ENCODE data around the gene CHST2.

CHST2 gene

DNA sequence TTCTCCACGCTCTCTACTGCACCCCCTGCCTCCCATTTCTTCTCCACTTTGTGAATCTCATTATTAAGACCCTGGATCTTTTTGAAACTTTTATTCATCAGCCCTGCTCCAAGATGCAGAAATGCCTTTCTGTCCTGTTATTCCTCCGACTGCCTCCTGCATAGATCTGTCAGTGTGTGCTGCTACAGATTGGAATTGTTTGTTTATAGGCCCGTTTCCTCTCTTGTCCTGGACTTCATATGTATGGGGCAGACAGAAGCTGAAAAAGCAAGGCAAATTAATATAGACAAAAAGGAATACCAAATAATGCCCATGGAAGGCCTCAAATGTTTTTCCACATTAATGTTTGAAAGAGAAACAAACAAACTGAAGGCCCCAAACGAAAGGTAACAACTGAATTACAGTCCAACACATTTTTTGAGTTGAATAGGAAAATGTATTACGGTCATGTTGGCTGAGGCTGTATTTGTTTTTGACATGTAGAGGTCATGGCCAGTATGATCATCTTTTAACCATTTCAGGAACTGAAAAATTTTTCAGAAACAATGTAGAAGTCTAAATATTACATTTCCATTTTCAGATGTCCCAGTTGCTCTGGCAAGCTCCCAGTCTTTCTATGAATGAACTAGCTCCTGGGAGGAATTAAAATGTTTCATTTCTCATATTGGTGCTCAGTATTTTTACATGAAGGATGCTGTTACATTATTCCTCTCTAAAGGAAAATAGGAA is 8.8 kb downstream of the CHST2 start:
- DNase-seq (ENCODE audit: low spot score) (no peak), FAIRE-seq (no peak)

DNA sequence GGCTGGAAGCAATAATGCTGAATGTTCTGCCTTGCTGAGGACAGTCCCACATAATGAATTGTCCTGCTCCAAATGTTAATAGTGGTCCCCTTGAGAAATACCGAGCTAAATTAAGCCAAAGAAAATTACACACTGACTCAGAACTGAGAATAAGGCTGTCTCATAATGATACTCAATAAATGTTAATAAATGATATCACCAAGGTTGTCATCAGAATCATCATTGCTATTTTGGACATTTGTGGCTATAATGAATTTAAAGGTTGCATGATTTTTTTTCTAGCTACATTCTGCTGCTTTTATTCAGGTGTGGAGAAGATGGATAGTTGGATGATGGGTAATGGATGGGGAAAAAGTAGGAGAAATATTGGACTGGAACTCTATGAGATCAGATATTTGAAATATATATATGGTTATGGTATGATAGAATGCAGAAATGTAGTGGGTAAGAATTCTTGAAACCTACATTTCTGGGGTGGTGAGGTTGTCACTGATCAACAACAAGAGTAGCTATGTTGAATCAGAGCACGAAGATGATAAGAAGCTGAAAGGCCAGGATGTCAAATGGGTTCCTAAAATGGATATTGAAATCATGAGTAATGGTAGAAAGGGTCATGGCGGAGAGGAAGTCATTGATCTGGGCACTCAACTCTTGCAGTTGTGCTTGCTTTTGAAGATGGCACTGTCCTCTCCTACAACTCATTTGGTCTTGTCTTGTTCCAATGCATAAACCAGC is 12.8 kb downstream of the CHST2 start:
- FAIRE-seq, result no peak
- DNase-seq (ENCODE audit: low spot score), result no peak

DNA sequence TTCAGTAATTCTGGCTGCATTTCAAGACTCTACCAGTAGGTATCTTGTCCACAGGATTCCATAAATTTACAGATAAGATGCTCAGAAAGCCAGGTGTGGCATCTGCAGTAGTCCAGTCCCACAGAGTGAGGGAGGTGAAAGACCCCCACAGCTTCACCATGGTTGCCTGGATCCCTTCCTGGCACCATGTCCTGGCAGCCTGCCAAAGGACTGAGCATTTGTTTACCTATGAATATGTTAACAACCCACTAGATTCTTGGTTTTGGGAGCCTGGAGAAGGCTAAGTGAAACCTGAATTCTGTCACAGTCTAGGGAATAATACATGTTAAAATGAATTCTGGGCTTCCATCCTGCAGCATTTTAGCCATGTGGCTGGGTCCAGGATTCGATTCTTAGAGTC is 14.9 kb downstream of the CHST2 start:
- peak; percentile 14 for DNase-seq (ENCODE audit: low spot score)
- no peak for FAIRE-seq

DNA sequence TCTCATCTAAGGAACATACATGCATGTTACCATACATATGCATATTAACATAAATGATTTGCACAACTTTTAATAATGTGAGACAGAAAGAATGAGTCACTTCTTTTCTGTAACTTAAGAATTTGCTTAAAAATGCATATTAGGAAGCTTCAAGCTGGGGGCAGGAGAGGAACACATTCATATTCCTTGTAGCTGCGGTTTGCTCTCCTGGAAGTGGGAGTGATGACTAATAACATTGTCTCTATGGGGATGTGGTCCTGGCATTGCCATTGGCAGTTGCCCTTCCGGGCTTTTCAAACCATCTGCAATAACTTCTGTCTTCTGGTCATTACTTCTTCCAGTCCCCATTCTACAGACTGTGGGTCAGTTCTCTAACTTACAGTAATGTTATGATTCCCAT is 15.6 kb downstream of the CHST2 start:
- peak; percentile 85 for DNase-seq (ENCODE audit: low spot score)
- FAIRE-seq, result no peak

DNA sequence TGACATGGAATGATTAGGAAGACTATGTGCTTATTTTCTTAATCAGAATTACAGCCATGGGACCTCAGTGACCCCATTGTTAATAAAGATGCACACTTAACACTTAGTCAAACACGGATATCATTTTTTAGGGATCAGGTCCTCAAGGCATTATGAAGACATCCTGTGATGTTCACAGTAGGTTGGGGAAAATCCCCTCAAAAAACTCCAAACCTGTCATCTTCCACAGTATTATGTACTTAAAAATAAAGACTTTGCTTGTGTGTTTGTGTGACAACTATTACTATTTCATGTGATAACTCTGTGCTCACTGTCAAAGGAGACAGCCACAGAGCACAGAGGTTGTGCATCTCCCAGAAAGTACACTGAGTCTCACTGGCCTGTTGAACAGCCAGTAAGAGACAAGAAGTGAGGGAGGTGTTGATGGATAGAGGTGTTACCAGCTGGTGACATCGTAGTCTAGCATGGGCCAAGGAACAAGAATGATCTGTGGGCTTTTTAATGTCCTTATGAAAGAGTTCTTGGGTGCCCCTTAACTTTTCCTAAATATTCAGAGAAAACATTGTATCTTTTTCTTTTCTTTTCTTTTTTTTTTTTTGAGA is 18.0 kb downstream of the CHST2 start:
- FAIRE-seq (no peak), DNase-seq (ENCODE audit: low spot score) (no peak)

DNA sequence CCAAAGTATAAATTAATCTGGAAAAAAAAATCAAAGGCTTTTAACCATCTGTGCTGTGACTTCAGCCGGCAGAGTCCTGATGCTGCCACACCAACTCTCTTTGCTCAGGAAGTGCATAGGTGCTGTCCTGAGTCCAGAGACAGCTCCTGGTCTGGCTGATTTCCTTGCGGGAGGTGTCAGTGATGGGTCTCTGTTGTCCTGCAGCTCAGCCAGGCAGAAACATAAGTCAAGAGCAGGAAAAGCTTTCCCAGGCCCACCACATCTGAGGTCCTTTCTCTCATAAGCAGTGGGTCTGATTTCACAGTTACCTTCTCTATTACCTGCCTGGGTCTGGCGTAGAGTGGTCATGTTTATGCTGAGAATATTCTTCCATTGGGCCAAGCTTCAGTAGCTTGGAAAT is 19.4 kb downstream of the CHST2 start:
- DNase-seq (ENCODE audit: low spot score) (no peak), FAIRE-seq (no peak)

DNA sequence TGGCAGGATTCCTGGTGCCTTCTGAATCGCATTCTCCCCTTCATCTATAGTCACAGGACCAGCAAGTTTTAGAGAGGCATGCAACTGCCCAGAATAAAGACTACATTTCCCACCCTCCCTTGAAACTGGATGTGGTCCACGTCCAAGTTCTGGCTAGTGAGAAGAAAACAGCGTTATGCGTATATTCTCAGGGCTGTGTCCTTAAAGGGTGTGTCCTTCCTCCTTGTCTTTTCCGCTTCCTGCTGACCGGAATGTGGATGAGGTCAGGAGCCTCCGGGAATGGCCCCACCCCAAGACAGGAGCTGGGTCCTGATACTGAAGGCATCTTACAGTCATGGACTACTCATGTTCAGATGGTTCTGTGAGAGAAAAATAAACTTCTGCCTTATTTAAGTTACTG is 20.2 kb downstream of the CHST2 start:
- peak; percentile 20 for DNase-seq (ENCODE audit: low spot score)
- no peak for FAIRE-seq

DNA sequence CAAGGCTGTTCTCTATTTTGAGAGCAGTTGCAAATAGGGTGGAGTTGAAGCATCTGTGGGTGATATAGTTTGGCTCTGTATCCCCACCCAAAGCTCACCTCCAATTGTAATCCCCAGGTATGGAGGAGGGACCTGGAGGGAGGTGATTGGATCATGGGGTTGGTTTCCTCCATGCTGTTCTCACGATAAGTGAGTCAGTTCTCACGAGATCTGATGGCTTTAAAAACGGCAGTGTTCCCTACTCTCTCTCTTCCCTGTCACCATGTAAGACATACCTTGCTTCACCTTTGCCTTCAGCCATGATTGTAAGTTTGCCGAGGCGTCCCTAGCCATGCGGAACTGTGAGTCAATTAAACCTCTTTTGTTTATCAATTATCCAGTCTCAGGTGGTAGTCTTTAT is 21.0 kb downstream of the CHST2 start:
- DNase-seq (ENCODE audit: low spot score) (no peak), FAIRE-seq (no peak)

DNA sequence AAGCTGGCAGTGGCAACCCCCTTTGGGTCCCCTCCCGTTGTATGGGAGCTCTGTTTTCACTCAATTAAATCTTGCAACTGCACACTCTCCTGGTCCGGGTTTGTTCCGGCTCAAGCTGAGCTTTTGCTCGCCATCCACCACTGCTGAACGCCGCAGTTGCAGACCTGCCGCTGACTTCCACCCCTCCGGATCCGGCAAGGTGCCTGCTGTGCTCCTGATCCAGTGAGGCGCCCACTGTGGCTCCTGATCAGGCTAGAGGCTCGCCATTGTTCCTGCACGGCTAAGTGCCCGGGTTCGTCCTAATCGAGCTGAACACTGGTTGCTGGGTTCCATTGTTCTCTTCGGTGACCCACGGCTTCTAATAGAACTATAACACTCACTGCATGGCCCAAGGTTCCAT is 22.8 kb downstream of the CHST2 start:
- no peak for FAIRE-seq
- no peak for DNase-seq (ENCODE audit: low spot score)

DNA sequence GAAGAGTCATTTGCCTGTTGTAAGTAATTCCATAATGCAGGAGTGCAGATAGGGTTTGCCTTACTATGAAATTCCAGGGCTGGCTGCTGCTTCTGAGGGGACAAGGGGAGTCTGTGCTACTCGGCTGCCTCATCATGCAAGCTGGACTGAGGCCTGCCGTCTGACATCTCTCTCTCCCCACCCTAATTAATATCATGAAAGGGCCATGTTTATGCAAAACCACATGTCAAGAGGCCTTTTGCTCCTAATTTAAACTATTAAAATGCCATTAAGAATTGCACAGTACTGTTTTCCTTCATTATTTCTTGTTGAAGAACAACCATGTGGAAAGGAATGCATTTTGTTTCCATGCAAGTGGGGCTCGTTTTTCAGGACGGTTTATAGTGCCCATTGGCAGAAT is 26.3 kb downstream of the CHST2 start:
- DNase-seq (ENCODE audit: low spot score), result no peak
- FAIRE-seq, result no peak

DNA sequence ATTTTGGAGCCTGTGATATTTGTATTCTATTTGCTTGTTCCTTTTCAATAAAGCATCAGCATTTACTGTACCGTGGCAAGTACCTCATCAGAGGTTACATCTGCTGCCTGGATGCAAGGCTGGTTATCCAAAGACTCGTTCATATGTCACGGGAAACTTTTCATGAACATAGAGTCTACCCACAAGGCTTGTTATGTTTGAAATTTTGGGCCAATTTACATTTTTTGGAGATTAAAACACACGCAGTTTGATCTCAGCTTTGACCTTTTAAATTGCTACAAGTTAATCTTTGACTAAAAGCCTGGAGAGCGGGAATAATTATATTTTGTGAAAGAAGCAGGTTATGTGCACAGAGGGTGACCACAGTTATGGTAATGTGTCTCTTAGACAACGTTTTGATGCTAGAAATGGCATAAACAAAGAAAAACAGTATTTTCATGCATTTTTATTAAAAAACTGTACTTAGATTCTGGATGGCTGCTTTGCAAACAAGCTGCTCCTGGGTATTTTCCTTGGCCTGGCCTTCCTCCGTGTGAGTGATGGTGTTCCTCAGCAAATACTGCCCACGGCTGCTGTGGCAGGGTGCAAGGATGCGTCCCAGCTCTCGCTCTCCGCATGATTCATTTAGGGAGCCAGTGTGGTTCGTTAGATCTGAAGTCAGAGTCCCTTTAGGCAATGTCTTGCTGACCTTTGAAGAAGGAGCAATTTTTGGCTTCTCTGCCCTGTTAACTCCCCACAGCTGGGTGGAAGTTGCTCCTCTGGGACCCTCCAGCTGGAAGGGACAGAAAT is 27.1 kb downstream of the CHST2 start:
- no peak for FAIRE-seq
- no peak for DNase-seq (ENCODE audit: low spot score)

DNA sequence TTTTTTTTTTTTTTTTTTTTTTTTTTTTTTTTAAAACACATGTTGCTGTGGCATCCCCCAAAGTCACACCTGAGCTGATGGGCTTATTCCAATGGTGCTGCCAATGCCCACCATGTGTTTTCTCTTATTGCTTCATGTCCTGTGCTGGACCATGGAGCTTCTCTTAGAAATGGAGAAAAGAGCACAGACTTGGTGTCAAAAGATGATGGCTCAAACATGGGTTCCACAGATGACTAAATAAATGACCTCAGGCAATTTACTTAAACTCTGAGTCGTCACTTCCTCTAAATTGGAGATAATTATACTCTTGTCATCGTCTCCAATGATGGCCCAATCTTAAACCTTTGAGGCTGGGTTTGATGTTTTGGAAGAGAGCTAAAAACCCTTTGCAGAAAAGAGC is 28.1 kb downstream of the CHST2 start:
- no peak for FAIRE-seq
- DNase-seq (ENCODE audit: low spot score), result no peak

DNA sequence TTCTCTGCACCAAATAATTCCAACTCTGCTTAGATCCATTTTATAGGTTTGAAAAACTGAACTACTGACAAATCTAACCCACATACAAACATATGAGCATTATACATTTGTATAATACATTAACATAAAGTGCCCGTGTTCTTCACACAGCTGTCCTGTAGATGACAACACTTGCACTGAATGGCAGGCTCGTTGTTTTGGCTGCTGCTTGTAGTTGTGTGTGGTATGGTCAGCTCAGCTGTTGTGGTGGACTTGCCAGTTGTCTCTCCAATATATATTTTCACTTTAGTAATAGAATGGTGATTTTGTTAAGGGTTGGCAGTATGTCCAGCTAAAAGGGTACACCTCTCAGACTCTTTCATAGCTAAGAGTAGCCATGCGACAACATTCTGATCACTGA is 30.5 kb downstream of the CHST2 start:
- FAIRE-seq, result no peak

DNA sequence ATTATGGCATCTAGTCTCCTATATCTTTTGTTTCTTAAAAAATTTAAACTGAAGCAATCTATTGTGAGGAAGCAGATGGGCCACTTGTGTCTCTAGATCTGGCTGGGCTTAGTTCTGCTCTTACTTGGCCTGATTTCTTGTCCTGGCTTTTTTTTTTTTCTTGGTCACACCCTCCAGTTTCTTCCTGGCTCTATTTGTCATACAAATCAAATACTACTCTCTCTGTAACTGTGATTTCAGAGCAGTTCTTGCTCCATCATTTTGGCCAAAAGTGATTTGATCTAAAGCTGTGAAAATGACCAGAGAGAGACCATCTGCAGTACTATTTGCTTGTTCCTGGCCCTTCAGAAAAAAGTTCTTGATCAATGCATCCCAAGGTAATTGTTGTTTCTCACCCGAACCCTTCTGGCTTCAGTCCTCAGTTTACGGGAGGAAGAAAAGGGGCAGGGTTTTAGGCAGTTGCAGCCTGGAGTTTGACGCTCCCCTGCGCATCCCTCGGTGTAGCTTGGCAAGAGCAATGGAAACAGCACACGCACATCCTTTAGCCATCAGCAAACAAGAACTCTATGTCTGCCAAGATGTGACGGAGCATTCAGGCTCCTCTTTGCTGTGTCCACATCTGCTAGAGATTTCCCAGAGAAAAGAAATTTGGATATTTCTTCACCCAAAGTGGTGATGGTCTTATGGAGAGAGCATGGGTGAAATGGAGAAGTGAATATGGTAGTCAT is 31.6 kb downstream of the CHST2 start:
- FAIRE-seq (no peak), DNase-seq (ENCODE audit: low spot score) (no peak)

More for the DNA sequence above, 30.5 kb downstream of the CHST2 start:
- no peak for DNase-seq (ENCODE audit: low spot score)

DNA sequence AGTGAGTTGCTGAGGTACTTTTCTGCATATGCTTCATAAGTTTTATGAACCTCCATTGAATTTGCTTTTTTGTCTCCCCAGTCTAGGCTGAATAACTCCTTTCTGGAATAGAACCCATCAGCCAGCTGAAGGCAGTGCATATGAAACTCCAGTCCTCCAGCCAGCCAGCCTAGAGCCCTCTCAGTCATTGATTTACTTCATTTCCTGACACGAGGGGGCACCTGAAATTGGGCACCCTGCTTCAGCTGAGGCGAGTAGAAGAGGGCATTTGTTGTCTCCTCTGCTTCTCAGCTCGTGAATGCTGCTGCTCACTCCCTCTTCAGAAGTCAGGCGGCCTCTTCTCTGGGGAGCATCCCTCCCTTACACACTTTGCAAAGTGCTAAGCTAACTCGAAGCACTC is 32.5 kb downstream of the CHST2 start:
- DNase-seq (ENCODE audit: low spot score) (no peak), FAIRE-seq (no peak)

DNA sequence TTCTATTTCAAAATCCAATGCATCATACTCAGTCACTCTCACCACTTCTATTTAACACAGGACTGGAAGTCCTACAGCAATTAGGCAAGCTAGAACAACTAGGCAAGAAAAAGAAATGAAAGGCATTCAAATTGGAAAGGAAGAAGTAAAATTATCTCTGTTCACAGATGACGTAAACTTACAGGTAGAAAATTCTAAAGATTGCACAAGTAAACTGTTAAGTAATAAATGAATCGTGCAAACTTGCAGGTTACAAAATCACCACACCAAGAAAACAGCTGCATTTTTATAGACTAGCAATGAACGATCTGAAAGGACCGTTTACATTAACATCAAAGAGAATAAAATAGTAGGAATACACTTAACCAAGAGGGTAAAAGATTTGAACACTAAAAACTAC is 36.2 kb downstream of the CHST2 start:
- no peak for FAIRE-seq
- DNase-seq (ENCODE audit: low spot score), result no peak

DNA sequence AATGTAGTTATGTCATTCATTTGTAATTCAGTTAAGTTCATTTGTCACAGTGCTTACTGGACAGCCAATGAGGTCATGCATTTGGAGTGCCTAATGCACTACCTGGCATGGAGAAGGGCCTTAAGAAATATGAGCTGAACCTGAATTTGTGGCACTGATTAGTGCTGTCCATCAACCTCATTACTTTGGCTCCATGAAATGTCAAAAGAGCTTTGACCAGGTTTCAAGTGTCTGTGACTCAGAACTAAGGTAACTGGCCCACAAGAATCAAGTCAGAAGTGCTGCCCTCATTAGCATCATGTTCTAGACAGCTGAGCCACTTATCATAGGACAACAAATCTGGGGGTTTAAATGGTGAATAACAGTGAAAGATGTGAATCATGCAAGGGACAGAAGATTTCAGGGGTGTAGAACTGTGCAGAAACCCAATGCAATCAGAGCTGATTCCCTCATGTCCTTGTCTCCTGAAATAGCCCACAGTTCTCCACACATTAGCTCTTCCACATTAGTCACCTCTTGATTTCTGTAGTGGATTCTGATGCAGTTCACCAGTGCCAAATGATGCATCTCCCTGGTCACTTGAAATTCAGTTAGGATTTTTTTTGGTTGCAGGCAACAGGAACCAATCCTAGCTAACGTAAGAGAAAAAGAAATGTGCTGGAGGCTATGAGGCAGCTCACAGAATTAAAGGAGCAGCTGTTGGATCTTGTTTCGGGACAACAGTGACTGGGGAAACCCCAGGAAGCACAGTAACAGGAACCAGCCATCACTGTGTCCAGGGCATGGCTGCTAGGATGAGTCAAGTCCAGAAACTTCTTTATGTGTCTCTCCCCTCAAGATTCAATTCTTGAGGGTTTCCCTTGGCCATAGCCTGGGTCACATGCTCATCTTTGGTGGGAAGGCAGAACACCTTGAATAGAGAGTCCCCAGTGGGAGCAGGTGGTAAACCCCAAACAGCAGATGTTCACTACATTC is 38.7 kb downstream of the CHST2 start:
- DNase-seq (ENCODE audit: low spot score) (no peak), FAIRE-seq (no peak)

DNA sequence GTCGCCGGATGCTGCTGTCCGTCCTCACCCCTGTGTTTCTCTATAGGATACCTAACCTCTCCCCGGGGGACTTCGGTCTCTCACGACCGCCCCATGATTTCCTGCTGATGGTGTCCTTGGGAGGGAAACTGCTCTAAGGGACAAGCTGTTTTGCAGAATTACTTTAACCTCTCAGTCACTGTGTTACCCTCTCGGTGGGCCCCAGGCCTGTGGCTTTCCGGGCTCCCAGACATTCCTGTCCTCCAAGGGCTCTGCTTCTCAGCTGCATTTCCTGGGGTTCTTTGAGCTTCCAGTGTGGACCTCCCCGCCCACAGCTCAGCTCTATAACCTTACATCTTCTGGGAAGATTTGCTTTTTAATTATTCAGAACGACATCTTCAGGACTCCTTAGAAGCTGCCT is 40.9 kb downstream of the CHST2 start:
- no peak for FAIRE-seq
- DNase-seq (ENCODE audit: low spot score), result no peak

DNA sequence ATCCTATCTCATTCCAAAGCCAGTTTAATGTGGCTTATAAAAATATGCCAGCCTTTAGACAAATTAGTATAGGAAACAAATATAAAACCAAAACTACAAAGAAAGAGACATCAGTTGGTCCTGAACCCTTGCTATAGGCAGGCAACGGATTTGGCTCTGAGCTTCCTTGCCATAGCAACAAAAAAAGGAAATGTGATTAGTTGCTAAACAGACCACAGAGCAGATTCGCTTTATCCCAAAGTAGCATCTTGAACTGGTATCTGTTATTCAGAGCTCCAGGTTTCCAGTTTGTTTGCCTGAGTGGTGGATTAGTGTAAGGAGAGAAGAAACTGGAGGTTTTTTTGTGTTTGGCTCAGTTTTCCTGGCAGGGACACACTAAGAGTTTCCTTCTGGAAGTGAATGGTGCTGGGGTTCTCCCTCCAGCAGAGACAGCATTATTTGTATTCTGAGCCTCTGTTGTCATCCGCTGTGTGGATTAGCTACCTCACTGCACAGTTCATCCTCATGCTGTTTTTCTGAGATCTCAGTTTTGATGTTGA is 44.1 kb downstream of the CHST2 start:
- DNase-seq (ENCODE audit: low spot score) (no peak), FAIRE-seq (no peak)

DNA sequence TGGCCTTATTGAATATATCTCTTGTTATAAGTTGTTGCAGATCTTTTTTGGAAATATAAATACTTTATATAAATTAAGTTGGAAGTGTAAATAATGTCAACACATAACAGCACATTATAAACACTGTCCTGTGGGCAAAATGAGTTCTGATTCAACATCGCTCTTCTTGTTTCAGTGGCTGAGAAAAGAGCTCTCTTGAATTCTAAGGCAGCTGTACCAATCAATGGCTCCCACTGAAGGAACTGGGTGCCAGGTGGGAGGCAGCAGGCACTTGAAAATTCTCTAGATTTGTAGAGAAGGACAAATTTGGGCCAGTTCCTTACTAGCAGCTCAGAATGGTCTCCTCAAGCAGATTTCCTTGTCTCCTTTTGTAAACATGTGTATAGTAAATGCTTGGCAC is 45.6 kb downstream of the CHST2 start:
- no peak for DNase-seq (ENCODE audit: low spot score)
- FAIRE-seq, result no peak

Data from urothelium cell line (cell line).